GM12878 (cell line): ENCODE data around the gene TAX1BP1. TPM values are rescaled to one million over a fixed set of nuclear protein-coding genes. Genes with fewer than 3 reads are reported as not detected.

Experiments used
- ATAC-seq: fragments of 200-7000 bp; cut with Tn5 transposase; 3 replicates; pipeline ENCODE4 v1.9.1; 2020; ENCODE audit warnings: mild to moderate bottlenecking, moderate library complexity
- BruUV-seq: library from RNA; stranded (reverse); fragments of 400-500 nt; replicated peaks from 2 replicates; lab custom pipeline; 2021; lab: Mats Ljungman, UMichigan
- CTCF ChIA-PET: fragments of 300-600 bp; sonication (Branson Sonifier 250); formaldehyde crosslinking; extraction: SDS; loops from one replicate; lab custom pipeline; 2021; ENCODE audit warnings: inconsistent platforms; lab: Yijun Ruan, JAX
- POLR2A ChIA-PET: fragments of 350-600 bp; formaldehyde crosslinking; extraction: SDS; loops from one replicate; lab custom pipeline; 2021; ENCODE audit warnings: inconsistent platforms; lab: Charles Lee
- RAD21 ChIA-PET: fragments of 300-600 bp; sonication (Branson Sonifier 250); formaldehyde crosslinking; loops from one replicate; lab custom pipeline; 2023; ENCODE audit warnings: antibody characterized with exemption; ENCODE audit not compliant: unreplicated experiment; lab: Charles Lee
- SMC1A ChIA-PET: fragments of 300-600 bp; sonication (Branson Sonifier 250); formaldehyde crosslinking; loops from one replicate; lab custom pipeline; 2023; ENCODE audit not compliant: unreplicated experiment, uncharacterized antibody; lab: Charles Lee
- DNase-seq: peaks from one replicate; pipeline ENCODE4 v3.0.0-alpha.2; 2011; ENCODE audit warnings: low read depth, low spot score
- FAIRE-seq: peaks from 3 replicates; lab custom pipeline; 2011; peaks lifted over from hg19 to GRCh38; lab: Jason Lieb, UNC
- H2AFZ ChIP-seq: 2 replicates; pipeline ENCODE4 v1.6.0; 2011; ENCODE audit warnings: low read depth, low read length, control low read depth; ENCODE audit not compliant: control insufficient read depth
- H3K27ac ChIP-seq: 2 replicates; pipeline ENCODE4 v1.5.1; 2011; ENCODE audit warnings: control low read depth; ENCODE audit not compliant: control insufficient read depth, insufficient read depth
- H3K27me3 ChIP-seq, 2 experiments: replicated peaks in 1 of 2; 2 replicates each; pipeline versions ENCODE4 v1.6.0 to v1.6.1; 2011; ENCODE audit warnings: low read length in 1 of 2; ENCODE audit not compliant: control insufficient read depth in 2 of 2, insufficient read depth in 2 of 2
- H3K36me3 ChIP-seq, 2 experiments: 2 replicates each; pipeline ENCODE4 v1.5.1; 2011; ENCODE audit warnings: low read length in 1 of 2; ENCODE audit not compliant: control insufficient read depth in 2 of 2, insufficient read depth in 2 of 2
- H3K4me1 ChIP-seq: 2 replicates; pipeline ENCODE4 v1.6.1; 2011; ENCODE audit warnings: mild to moderate bottlenecking, low read length, moderate library complexity, mixed read lengths; ENCODE audit not compliant: control insufficient read depth, insufficient read depth
- H3K4me2 ChIP-seq: 2 replicates; pipeline ENCODE4 v1.6.0; 2011; ENCODE audit warnings: control low read depth; ENCODE audit not compliant: control insufficient read depth, insufficient read depth
- H3K4me3 ChIP-seq: fragments of 200-600 bp; sonication (generic); 2 replicates; pipeline ENCODE4 v1.5.1; 2016
- H3K79me2 ChIP-seq: 2 replicates; pipeline ENCODE4 v1.6.0; 2011; ENCODE audit warnings: low read length; ENCODE audit not compliant: control insufficient read depth, insufficient read depth
- H3K9ac ChIP-seq: 2 replicates; pipeline ENCODE4 v1.8.0; 2011; ENCODE audit warnings: low read length, control low read depth, mixed read lengths; ENCODE audit not compliant: control insufficient read depth, insufficient read depth
- H3K9me3 ChIP-seq: replicated peaks from 3 replicates; pipeline ENCODE4 v1.5.1; 2011; ENCODE audit warnings: mild to moderate bottlenecking, low read length; ENCODE audit not compliant: control insufficient read depth, insufficient read depth
- H4K20me1 ChIP-seq: 2 replicates; pipeline ENCODE4 v1.6.0; 2011; ENCODE audit not compliant: control insufficient read depth, insufficient read depth
- CREM ChIP-seq: IDR thresholded peaks from 2 replicates; pipeline ENCODE4 v1.6.1; 2014; ENCODE audit warnings: antibody characterized with exemption, low read depth
- GATAD2B ChIP-seq: fragments of 450-650 bp; conservative IDR thresholded peaks from 2 replicates; pipeline ENCODE4 v1.6.1; 2017; ENCODE audit warnings: low read depth, mild to moderate bottlenecking, moderate library complexity
- JUND ChIP-seq: IDR thresholded peaks from 2 replicates; pipeline ENCODE4 v1.6.1; 2012; ENCODE audit warnings: low read depth, mild to moderate bottlenecking, low read length, improper control_type of control experiment, moderate library complexity
- TCF7 ChIP-seq: IDR thresholded peaks from 2 replicates; pipeline ENCODE4 v1.6.1; 2014; ENCODE audit warnings: antibody characterized with exemption, borderline replicate concordance
- WGBS: methylation state at CpG from one replicate; pipeline ENCODE4 v1.1.6; 2016; ENCODE audit warnings: low lambda C conversion rate; ENCODE audit not compliant: insufficient replicate concordance, insufficient coverage; ENCODE audit errors: missing lambda C conversion rate; 5-methylcytosine and 5-hydroxymethylcytosine counted together
- in situ Hi-C: fragments of 300-500 bp; cut with MboI; formaldehyde crosslinking; loops from 9 replicates; pipeline ENCODE4 v1.14.3; 2018; ENCODE audit warnings: mixed read lengths
- intact Hi-C: fragments of 100-400 bp; cut with micrococcal nuclease; formaldehyde crosslinking; loops from one replicate; pipeline ENCODE4 v1.14.2; 2022; ENCODE audit not compliant: unreplicated experiment
- polyA plus RNA-seq, 11 experiments: library from polyadenylated mRNA; depleted of rRNA in 4 of 11; unstranded in 6 of 11; stranded (reverse) in 5 of 11; fragments of >200 nt; fragmentation: Nextera tagmentation in 4 of 11; fragmentation: Illumina TruSeq in 1 of 11; extraction: Ambion mirVana in 4 of 11; extraction: Trizol in 1 of 11; gene quantifications; 1 replicate in 1 of 11; 2 replicates in 10 of 11; pipeline versions ENCODE4 v1.2.1 to v1.2.3, GENCODE V29; 2011 to 2016; ENCODE audit warnings: inconsistent platforms in 2 of 11, missing spikeins in 2 of 11, low read depth in 1 of 11
- total RNA-seq, 4 experiments: library from RNA; depleted of rRNA in 3 of 4; stranded (reverse); fragments of >200 nt in 3 of 4; fragmentation: Illumina TruSeq in 1 of 4; extraction: Trizol in 1 of 4; gene quantifications; 2 replicates each; pipeline versions ENCODE4 v1.2.1 to v1.2.3, GENCODE V29; 2013 to 2021
- TF ChIP-seq, protein P1 (sequence below): fragments of 450-650 bp; conservative IDR thresholded peaks from 2 replicates; pipeline ENCODE4 v1.6.1; 2017; ENCODE audit warnings: mild to moderate bottlenecking, moderate library complexity
- TF ChIP-seq, protein P2 (sequence below), 3 experiments: IDR thresholded peaks in 2 of 3; conservative IDR thresholded peaks in 1 of 3; 2 replicates each; pipeline ENCODE4 v1.5.1; 2011; ENCODE audit warnings: low read depth in 3 of 3, low read length in 3 of 3, mild to moderate bottlenecking in 3 of 3, control low read depth in 2 of 3, moderate library complexity in 2 of 3, inconsistent platforms in 1 of 3, mixed read lengths in 1 of 3; ENCODE audit not compliant: control insufficient read depth in 2 of 3, insufficient read depth in 1 of 3; ENCODE audit errors: extremely low read depth in 1 of 3
- TF ChIP-seq, protein P3 (sequence below): fragments of 450-650 bp; IDR thresholded peaks from 2 replicates; pipeline ENCODE4 v1.6.1; 2016; ENCODE audit warnings: mild to moderate bottlenecking, moderate library complexity, borderline replicate concordance
- TF ChIP-seq, protein P4 (sequence below): fragments of 450-650 bp; IDR thresholded peaks from 2 replicates; pipeline ENCODE4 v1.6.1; 2017; ENCODE audit warnings: mild to moderate bottlenecking

The TAX1BP1 gene
- total and polyA plus RNA-seq, 10 of the 15 experiments (the other 5 are each of a cell fraction or from before 2014, with no cell fraction given), result 30.8 to 105 (median 52.0) TPM

DNA sequence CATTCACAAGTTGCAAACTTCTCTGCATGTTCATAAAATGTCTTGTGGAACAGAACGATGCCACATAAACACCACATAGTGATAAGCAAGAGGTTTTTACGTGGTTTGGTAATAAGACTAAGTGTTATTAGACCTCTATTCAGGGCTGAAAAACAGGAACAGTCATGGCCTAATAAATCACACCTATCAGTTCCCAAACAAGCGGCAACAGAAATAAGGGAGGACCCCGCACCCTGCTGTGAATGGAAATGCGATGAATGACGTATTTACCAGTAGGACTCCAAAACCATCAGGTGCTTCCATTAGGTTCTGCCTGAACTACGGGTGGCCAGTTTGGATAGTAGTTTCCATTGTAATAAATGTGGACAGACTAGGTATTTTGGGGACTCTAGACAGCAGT lies 129.1 kb downstream of the TAX1BP1 start (continued):
- TF ChIP-seq TCF7, result no peak
- no peak for TF ChIP-seq GATAD2B
- TF ChIP-seq, all 136 proteins: peak for 0

DNA sequence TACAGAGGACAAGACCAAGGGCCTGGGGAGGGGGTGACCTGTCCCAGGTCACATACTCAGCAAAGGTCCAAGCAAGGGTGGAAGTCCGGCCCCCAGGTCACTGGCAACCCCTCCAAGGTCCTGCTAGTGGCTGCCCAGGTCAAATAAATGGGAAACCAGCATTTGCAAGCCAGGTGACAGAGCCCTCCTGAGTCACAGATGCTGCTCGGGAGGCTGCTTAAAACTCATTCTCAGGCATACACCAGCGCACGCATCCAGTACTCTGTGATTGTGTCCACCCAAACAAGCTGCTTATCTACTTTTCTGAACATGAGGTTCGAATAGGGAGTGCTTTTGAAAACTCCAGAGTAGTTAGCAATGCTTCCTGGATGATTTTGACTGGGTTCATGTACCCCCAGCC lies 130.6 kb downstream of the TAX1BP1 start:
- FAIRE-seq (no peak), ATAC-seq (no peak), DNase-seq (no peak)
- no peak overlapping the region for H2AFZ ChIP-seq
- no peaks in the 10 kb centered on the region for H3K9me3 ChIP-seq
- RAD21 ChIA-PET, result no interaction called here
- intact Hi-C loops, result no loop called here
- H4K20me1 ChIP-seq, result no peaks in the 10 kb centered on the region
- no TSS peak for BruUV-seq
- H3K4me3 ChIP-seq, result no peak overlapping the region
- POLR2A ChIA-PET, result no interaction called here
- no peak overlapping the region for H3K4me2 ChIP-seq
- in situ Hi-C loops, result no loop called here
- H3K79me2 ChIP-seq, result no peaks in the 10 kb centered on the region
- SMC1A ChIA-PET, result no interaction called here
- 47% methylated on average over 5 of the region's 5 CpGs for WGBS
- no peaks in the 10 kb centered on the region for H3K36me3 ChIP-seq
- H3K4me1 ChIP-seq, result no peaks in the 10 kb centered on the region
- H3K27ac ChIP-seq, result no peak overlapping the region
- TF ChIP-seq CREM (no peak), JUND (no peak)
- TF ChIP-seq, protein P1, sequence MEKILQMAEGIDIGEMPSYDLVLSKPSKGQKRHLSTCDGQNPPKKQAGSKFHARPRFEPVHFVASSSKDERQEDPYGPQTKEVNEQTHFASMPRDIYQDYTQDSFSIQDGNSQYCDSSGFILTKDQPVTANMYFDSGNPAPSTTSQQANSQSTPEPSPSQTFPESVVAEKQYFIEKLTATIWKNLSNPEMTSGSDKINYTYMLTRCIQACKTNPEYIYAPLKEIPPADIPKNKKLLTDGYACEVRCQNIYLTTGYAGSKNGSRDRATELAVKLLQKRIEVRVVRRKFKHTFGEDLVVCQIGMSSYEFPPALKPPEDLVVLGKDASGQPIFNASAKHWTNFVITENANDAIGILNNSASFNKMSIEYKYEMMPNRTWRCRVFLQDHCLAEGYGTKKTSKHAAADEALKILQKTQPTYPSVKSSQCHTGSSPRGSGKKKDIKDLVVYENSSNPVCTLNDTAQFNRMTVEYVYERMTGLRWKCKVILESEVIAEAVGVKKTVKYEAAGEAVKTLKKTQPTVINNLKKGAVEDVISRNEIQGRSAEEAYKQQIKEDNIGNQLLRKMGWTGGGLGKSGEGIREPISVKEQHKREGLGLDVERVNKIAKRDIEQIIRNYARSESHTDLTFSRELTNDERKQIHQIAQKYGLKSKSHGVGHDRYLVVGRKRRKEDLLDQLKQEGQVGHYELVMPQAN, result no peak
- TF ChIP-seq, protein P2, sequence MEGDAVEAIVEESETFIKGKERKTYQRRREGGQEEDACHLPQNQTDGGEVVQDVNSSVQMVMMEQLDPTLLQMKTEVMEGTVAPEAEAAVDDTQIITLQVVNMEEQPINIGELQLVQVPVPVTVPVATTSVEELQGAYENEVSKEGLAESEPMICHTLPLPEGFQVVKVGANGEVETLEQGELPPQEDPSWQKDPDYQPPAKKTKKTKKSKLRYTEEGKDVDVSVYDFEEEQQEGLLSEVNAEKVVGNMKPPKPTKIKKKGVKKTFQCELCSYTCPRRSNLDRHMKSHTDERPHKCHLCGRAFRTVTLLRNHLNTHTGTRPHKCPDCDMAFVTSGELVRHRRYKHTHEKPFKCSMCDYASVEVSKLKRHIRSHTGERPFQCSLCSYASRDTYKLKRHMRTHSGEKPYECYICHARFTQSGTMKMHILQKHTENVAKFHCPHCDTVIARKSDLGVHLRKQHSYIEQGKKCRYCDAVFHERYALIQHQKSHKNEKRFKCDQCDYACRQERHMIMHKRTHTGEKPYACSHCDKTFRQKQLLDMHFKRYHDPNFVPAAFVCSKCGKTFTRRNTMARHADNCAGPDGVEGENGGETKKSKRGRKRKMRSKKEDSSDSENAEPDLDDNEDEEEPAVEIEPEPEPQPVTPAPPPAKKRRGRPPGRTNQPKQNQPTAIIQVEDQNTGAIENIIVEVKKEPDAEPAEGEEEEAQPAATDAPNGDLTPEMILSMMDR (IDR thresholded peaks at IDR 0.05 in 2 of 3, conservative IDR thresholded peaks at IDR 0.05 in 1 of 3; ENCODE audit: control insufficient read depth in 2 of 3, extremely low read depth in 1 of 3, insufficient read depth in 1 of 3, low read depth in 3 of 3, low read length in 3 of 3), result no peak
- TF ChIP-seq, protein P3, sequence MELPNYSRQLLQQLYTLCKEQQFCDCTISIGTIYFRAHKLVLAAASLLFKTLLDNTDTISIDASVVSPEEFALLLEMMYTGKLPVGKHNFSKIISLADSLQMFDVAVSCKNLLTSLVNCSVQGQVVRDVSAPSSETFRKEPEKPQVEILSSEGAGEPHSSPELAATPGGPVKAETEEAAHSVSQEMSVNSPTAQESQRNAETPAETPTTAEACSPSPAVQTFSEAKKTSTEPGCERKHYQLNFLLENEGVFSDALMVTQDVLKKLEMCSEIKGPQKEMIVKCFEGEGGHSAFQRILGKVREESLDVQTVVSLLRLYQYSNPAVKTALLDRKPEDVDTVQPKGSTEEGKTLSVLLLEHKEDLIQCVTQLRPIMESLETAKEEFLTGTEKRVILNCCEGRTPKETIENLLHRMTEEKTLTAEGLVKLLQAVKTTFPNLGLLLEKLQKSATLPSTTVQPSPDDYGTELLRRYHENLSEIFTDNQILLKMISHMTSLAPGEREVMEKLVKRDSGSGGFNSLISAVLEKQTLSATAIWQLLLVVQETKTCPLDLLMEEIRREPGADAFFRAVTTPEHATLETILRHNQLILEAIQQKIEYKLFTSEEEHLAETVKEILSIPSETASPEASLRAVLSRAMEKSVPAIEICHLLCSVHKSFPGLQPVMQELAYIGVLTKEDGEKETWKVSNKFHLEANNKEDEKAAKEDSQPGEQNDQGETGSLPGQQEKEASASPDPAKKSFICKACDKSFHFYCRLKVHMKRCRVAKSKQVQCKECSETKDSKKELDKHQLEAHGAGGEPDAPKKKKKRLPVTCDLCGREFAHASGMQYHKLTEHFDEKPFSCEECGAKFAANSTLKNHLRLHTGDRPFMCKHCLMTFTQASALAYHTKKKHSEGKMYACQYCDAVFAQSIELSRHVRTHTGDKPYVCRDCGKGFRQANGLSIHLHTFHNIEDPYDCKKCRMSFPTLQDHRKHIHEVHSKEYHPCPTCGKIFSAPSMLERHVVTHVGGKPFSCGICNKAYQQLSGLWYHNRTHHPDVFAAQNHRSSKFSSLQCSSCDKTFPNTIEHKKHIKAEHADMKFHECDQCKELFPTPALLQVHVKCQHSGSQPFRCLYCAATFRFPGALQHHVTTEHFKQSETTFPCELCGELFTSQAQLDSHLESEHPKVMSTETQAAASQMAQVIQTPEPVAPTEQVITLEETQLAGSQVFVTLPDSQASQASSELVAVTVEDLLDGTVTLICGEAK, result no peak
- TF ChIP-seq, protein P4, sequence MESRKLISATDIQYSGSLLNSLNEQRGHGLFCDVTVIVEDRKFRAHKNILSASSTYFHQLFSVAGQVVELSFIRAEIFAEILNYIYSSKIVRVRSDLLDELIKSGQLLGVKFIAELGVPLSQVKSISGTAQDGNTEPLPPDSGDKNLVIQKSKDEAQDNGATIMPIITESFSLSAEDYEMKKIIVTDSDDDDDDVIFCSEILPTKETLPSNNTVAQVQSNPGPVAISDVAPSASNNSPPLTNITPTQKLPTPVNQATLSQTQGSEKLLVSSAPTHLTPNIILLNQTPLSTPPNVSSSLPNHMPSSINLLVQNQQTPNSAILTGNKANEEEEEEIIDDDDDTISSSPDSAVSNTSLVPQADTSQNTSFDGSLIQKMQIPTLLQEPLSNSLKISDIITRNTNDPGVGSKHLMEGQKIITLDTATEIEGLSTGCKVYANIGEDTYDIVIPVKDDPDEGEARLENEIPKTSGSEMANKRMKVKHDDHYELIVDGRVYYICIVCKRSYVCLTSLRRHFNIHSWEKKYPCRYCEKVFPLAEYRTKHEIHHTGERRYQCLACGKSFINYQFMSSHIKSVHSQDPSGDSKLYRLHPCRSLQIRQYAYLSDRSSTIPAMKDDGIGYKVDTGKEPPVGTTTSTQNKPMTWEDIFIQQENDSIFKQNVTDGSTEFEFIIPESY, result no peak
- H3K27me3 ChIP-seq, result no peaks in the 10 kb centered on the region
- H3K9ac ChIP-seq, result no peak overlapping the region
- CTCF ChIA-PET, result no interaction called here
